K562 (cell line): ENCODE measurements around the gene SNPH. TPM values are rescaled to one million over a fixed set of nuclear protein-coding genes. Genes with fewer than 3 reads are reported as not detected.
A peak's percentile ranks its signal among the peaks of the same experiment; 100 is the strongest.

Source experiments
- ATAC-seq: fragments of 200-7000 bp; cut with Tn5 transposase; 3 replicates; pipeline ENCODE4 v1.9.1; 2020; ENCODE audit warnings: moderate library complexity
- BruUV-seq: library from RNA; stranded (reverse); fragments of 400-500 nt; replicated peaks from 2 replicates; lab custom pipeline; 2021; lab: Mats Ljungman, UMichigan
- CTCF ChIA-PET: fragments of 300-600 bp; formaldehyde crosslinking; extraction: SDS; loops from one replicate; lab custom pipeline; 2021; ENCODE audit warnings: low intra/inter-chr PET ratio; lab: Yijun Ruan, JAX
- POLR2A ChIA-PET: fragments of 300-600, 350-650 bp; sonication (Branson Sonifier 250); formaldehyde crosslinking; extraction: SDS; loops from one replicate; lab custom pipeline; 2021; ENCODE audit warnings: antibody characterized with exemption, inconsistent platforms; lab: Yijun Ruan, JAX
- DNase-seq, 4 experiments: peaks; one replicate each; pipeline versions ENCODE4 v3.0.0 to v3.0.0-alpha.2; 2011 to 2018; ENCODE audit warnings: low spot score in 3 of 4, mixed read lengths in 3 of 4; ENCODE audit errors: extremely low read depth in 1 of 4
- FAIRE-seq: peaks from 2 replicates; lab custom pipeline; 2011; peaks lifted over from hg19 to GRCh38; lab: Jason Lieb, UNC
- H2AFZ ChIP-seq: 2 replicates; pipeline ENCODE4 v1.6.0; 2011; ENCODE audit warnings: low read depth, low read length, control low read depth, inconsistent platforms
- H3K27ac ChIP-seq: fragments of 200-600 bp; 3 replicates; pipeline ENCODE4 v1.8.0; 2011; ENCODE audit warnings: low read depth, mild to moderate bottlenecking, control low read depth, inconsistent platforms, low read length, moderate library complexity, mixed read lengths; ENCODE audit errors: extremely low read depth
- H3K27me3 ChIP-seq, 2 experiments: fragments of 300-600 bp in 1 of 2; 2 replicates in 1 of 2; 3 replicates in 1 of 2; pipeline versions ENCODE4 v1.6.0 to v1.8.0; 2011; ENCODE audit warnings: inconsistent platforms in 2 of 2, low read length in 2 of 2, mild to moderate bottlenecking in 1 of 2, mixed read lengths in 1 of 2, moderate library complexity in 1 of 2; ENCODE audit not compliant: control insufficient read depth in 2 of 2, insufficient read depth in 2 of 2
- H3K36me3 ChIP-seq: fragments of 300-600 bp; 3 replicates; pipeline ENCODE4 v1.8.0; 2011; ENCODE audit warnings: mild to moderate bottlenecking, low read length, inconsistent platforms; ENCODE audit not compliant: control insufficient read depth, insufficient read depth
- H3K4me1 ChIP-seq, 2 experiments: fragments of 200-600 bp in 1 of 2; replicated peaks in 1 of 2; 2 replicates in 1 of 2; 3 replicates in 1 of 2; pipeline versions ENCODE4 v1.5.1 to v1.8.0; 2011; ENCODE audit warnings: inconsistent platforms in 2 of 2, low read length in 2 of 2, mild to moderate bottlenecking in 1 of 2, mixed read lengths in 1 of 2, moderate library complexity in 1 of 2; ENCODE audit not compliant: control insufficient read depth in 2 of 2, insufficient read depth in 2 of 2
- H3K4me2 ChIP-seq: 2 replicates; pipeline ENCODE4 v1.6.1; 2011; ENCODE audit warnings: low read length, control low read depth, inconsistent platforms, mixed read lengths; ENCODE audit not compliant: insufficient read depth
- H3K4me3 ChIP-seq: fragments of 200-600 bp; sonication (generic), shearing (Covaris generic); 2 replicates; pipeline ENCODE4 v1.5.1; 2016; ENCODE audit warnings: control low read depth, inconsistent platforms
- H3K79me2 ChIP-seq: fragments of 200-600 bp; 3 replicates; pipeline ENCODE4 v1.8.0; 2011; ENCODE audit warnings: low read length, inconsistent platforms; ENCODE audit not compliant: control insufficient read depth, insufficient read depth
- H3K9ac ChIP-seq, 2 experiments: 2 replicates each; pipeline versions ENCODE4 v1.6.0 to v1.6.1; 2011; ENCODE audit warnings: low read depth in 2 of 2, low read length in 2 of 2, control low read depth in 1 of 2, inconsistent platforms in 1 of 2, mild to moderate bottlenecking in 1 of 2, mixed read lengths in 1 of 2; ENCODE audit not compliant: insufficient read depth in 1 of 2
- H3K9me1 ChIP-seq: one replicate; pipeline ENCODE4 v1.6.0; 2011; ENCODE audit warnings: inconsistent platforms, mild to moderate bottlenecking, low read length, moderate library complexity; ENCODE audit not compliant: control insufficient read depth, insufficient read depth
- H3K9me3 ChIP-seq: replicated peaks from 2 replicates; pipeline ENCODE4 v1.5.1; 2011; ENCODE audit warnings: low read depth, low read length, inconsistent platforms; ENCODE audit not compliant: control insufficient read depth, insufficient read depth
- H4K20me1 ChIP-seq: replicated peaks from 2 replicates; pipeline ENCODE4 v1.6.1; 2011; ENCODE audit warnings: low read length, inconsistent platforms, mixed read lengths; ENCODE audit not compliant: control insufficient read depth, insufficient read depth
- C11orf30 ChIP-seq: fragments of 450-650 bp; IDR thresholded peaks from 2 replicates; pipeline ENCODE4 v1.6.1; 2016; ENCODE audit warnings: low read depth, mild to moderate bottlenecking
- FIP1L1 ChIP-seq: fragments of 200-400 bp; formaldehyde crosslinking; IDR thresholded peaks from 2 replicates; pipeline ENCODE4 v1.6.1; 2018; ENCODE audit warnings: mild to moderate bottlenecking, low read depth, low read length; ENCODE audit not compliant: poor library complexity, severe bottlenecking
- HCFC1 ChIP-seq: IDR thresholded peaks from 2 replicates; pipeline ENCODE4 v1.6.1; 2012; ENCODE audit warnings: low read depth, low read length, improper control_type of control experiment
- KLF13 ChIP-seq: fragments of 450-650 bp; IDR thresholded peaks from 2 replicates; pipeline ENCODE4 v1.6.1; 2016; ENCODE audit warnings: missing genetic modification characterization, low read depth, mild to moderate bottlenecking, missing compliant biosample characterization, moderate library complexity, borderline replicate concordance
- MNT ChIP-seq, 2 experiments: fragments of 450-650 bp; conservative IDR thresholded peaks; 2 replicates each; pipeline ENCODE4 v1.6.1; 2017; ENCODE audit warnings: mild to moderate bottlenecking in 2 of 2, moderate library complexity in 2 of 2
- NFE2 ChIP-seq: IDR thresholded peaks from 2 replicates; pipeline ENCODE4 v1.6.1; 2014; ENCODE audit warnings: antibody characterized with exemption, low read depth
- USF2 ChIP-seq: sonication (generic); formaldehyde crosslinking; IDR thresholded peaks from 2 replicates; pipeline ENCODE4 v1.5.0; 2020; ENCODE audit warnings: missing genetic modification reagents
- ZKSCAN1 ChIP-seq: fragments of 150-350 bp; IDR thresholded peaks from 2 replicates; pipeline ENCODE4 v1.6.1; 2016; ENCODE audit warnings: low read depth, low read length
- WGBS: fragments of 100-300 bp; shearing (Covaris generic); methylation state at CpG from one replicate; pipeline ENCODE4 v1.1.6; 2016; ENCODE audit warnings: low coverage, mixed read lengths; ENCODE audit not compliant: insufficient coverage; ENCODE audit errors: missing lambda C conversion rate; 5-methylcytosine and 5-hydroxymethylcytosine counted together
- in situ Hi-C: fragments of 300-500 bp; cut with MboI; formaldehyde crosslinking; loops from 4 replicates; pipeline ENCODE4 v1.15.0; 2018; ENCODE audit warnings: inconsistent platforms, mixed read lengths
- intact Hi-C: fragments of 100-400 bp; cut with micrococcal nuclease; formaldehyde crosslinking; loops from 2 replicates; pipeline ENCODE4 v1.14.2; 2022
- polyA plus RNA-seq, 8 experiments: library from polyadenylated mRNA; depleted of rRNA in 4 of 8; stranded (reverse) in 5 of 8; unstranded in 3 of 8; fragments of >200 nt; fragmentation: Nextera tagmentation in 2 of 8; fragmentation: Illumina TruSeq in 1 of 8; extraction: Ambion mirVana in 2 of 8; extraction: Trizol in 1 of 8; gene quantifications; 2 replicates each; pipeline versions ENCODE4 v1.2.1 to v1.2.3, GENCODE V29; 2011 to 2014; ENCODE audit warnings: inconsistent platforms in 1 of 8, missing spikeins in 1 of 8
- total RNA-seq, 7 experiments: library from RNA; depleted of rRNA in 6 of 7; stranded (reverse); fragments of >200 nt in 6 of 7; fragmentation: Illumina TruSeq in 2 of 7; extraction: Trizol in 2 of 7; gene quantifications; 2 replicates each; pipeline versions ENCODE4 v1.2.1 to v1.2.3, GENCODE V29; 2011 to 2021; ENCODE audit warnings: low replicate concordance in 1 of 7

SNPH gene
- total and polyA plus RNA-seq, 9 of the 15 experiments (the other 6 are each of a cell fraction or from before 2014, with no cell fraction given), result 0.03 to 4.2 (median 1.4) TPM

GRCh38 chr20:1264727-1265126 lies 1.4 kb upstream of the SNPH start:
- peak overlapping the region; percentile 63 for H3K4me2 ChIP-seq
- H4K20me1 ChIP-seq, result no peaks in the 10 kb centered on the region
- intact Hi-C loops (no loop called here), in situ Hi-C loops (no loop called here)
- H3K27me3 ChIP-seq, result no peaks in the 10 kb centered on the region
- ChIA-PET CTCF (no interaction called here), POLR2A (interaction anchor here (0.7 to 1.6 kb wide), 2 partner anchors 12 to 15 kb away, joined by 3 read pairs; no protein-coding TSS in a partner anchor)
- 0 out of 2 replicates have a peak, but pooled peaks have one; percentile 17 for TF ChIP-seq C11orf30
- TF ChIP-seq NFE2, result peak; percentile 32; the same call in 1 of the 2 replicates
- no peak for TF ChIP-seq FIP1L1
- TF ChIP-seq MNT (conservative IDR thresholded peaks at IDR 0.05), result no peak
- TF ChIP-seq KLF13, result no peak
- no peak for TF ChIP-seq HCFC1
- peak; percentile 85 for TF ChIP-seq ZKSCAN1
- TF ChIP-seq USF2, result no peak
- DNase-seq, result peak in 1 of 4 experiments; percentile 20
- H3K36me3 ChIP-seq, result no peaks in the 10 kb centered on the region; the same call in 2 of the 3 replicates
- no peaks in the 10 kb centered on the region for H3K9me1 ChIP-seq
- 91% methylated on average over 2 of the region's 2 CpGs for WGBS
- no peak overlapping the region for H3K4me3 ChIP-seq
- H2AFZ ChIP-seq, result peak overlapping the region; percentile 74; the same call in 1 of the 2 replicates
- no peaks in the 10 kb centered on the region; the same call in 2 of the 3 replicates for H3K79me2 ChIP-seq
- H3K27ac ChIP-seq, result peak overlapping the region; percentile 77
- peak overlapping the region in 1 of 2 experiments; percentile 55; a peak in 2 of 4 replicates for H3K9ac ChIP-seq
- no peak for FAIRE-seq
- H3K4me1 ChIP-seq, result peaks cover 12 to 46% of the 10 kb centered on the region in 2 experiments
- no peak for ATAC-seq
- no TSS peak for BruUV-seq
- peaks cover 9% of the 10 kb centered on the region; the same call in 1 of the 2 replicates for H3K9me3 ChIP-seq
